Naive thymus-derived CD8-positive, alpha-beta T cell (primary cell): Measurements from ENCODE around the gene ASTN2. TPM values are rescaled to one million over a fixed set of nuclear protein-coding genes. Genes with fewer than 3 reads are reported as not detected.

Source experiments
- ATAC-seq, 2 donors: fragments of 150-1000 bp; cut with Tn5 transposase in 1 of 2; sonication (Bioruptor Pico), chemical (Tn5 transposase) in 1 of 2; 1 replicate in 1 of 2; 2 replicates in 1 of 2; pipeline ENCODE4 v1.10.0; 2021; ENCODE audit warnings: mild to moderate bottlenecking in 2 of 2, moderate library complexity in 2 of 2
- POLR2A ChIA-PET: fragments of 350-600 bp; sonication (Branson Sonifier 250); formaldehyde crosslinking; loops from one replicate; lab custom pipeline; 2021; ENCODE audit warnings: antibody characterized with exemption; lab: Charles Lee
- DNase-seq, 10 donors: peaks; one replicate each; pipeline versions ENCODE4 v3.0.0 to v3.0.0-alpha.2; 2020 to 2022
- H3K27ac Mint-ChIP-seq, 10 donors: one replicate each; pipeline ENCODE4 v1.8.0; 2020 to 2022; ENCODE audit warnings: mild to moderate bottlenecking in 10 of 10, mixed read lengths in 10 of 10, moderate library complexity in 4 of 10, inconsistent platforms in 1 of 10
- H3K27me3 Mint-ChIP-seq, 5 donors: one replicate each; pipeline ENCODE4 v1.8.0; 2021 to 2022; ENCODE audit warnings: mixed read lengths in 5 of 5
- H3K36me3 Mint-ChIP-seq, 3 donors: one replicate each; pipeline ENCODE4 v1.8.0; 2020 to 2022; ENCODE audit warnings: mixed read lengths in 3 of 3, mild to moderate bottlenecking in 2 of 3, inconsistent platforms in 1 of 3
- H3K4me1 Mint-ChIP-seq, 4 donors: one replicate each; pipeline ENCODE4 v1.8.0; 2021 to 2022; ENCODE audit warnings: mixed read lengths in 4 of 4
- H3K4me3 Mint-ChIP-seq, 10 donors: one replicate each; pipeline ENCODE4 v1.8.0; 2020 to 2022; ENCODE audit warnings: mild to moderate bottlenecking in 10 of 10, mixed read lengths in 10 of 10, moderate library complexity in 6 of 10, inconsistent platforms in 1 of 10
- H3K9me3 Mint-ChIP-seq, 9 donors: one replicate each; pipeline ENCODE4 v1.8.0; 2020 to 2022; ENCODE audit warnings: mixed read lengths in 9 of 9, mild to moderate bottlenecking in 3 of 9, inconsistent platforms in 1 of 9, moderate library complexity in 1 of 9
- polyA plus RNA-seq, 3 donors: library from polyadenylated mRNA; unstranded; fragments of 300-500 nt; fragmentation: Illumina TruSeq; gene quantifications; one replicate each; pipeline ENCODE4 v1.2.3, GENCODE V29; 2021
- total RNA-seq, 8 experiments: library from RNA in 2 of 8; stranded (reverse) in 2 of 8; gene quantifications; one replicate each; pipeline ENCODE4 v1.2.3 and lab custom pipeline; 2021 to 2026

Gene ASTN2
- total and polyA plus RNA-seq, 5 experiments from 2014 or later, result 1.2 to 3.8 (median 3.2) TPM

- Mint-ChIP-seq H3K27me3 (peaks cover 0 to 2% (median 0%) of the 10 kb centered on the region in 5 donors), H3K9me3 (peaks cover 0 to 2% (median 0%) of the 10 kb centered on the region in 9 donors), H3K27ac (no peak overlapping the region), H3K4me3 (no peak overlapping the region), H3K36me3 (no peaks in the 10 kb centered on the region), H3K4me1 (no peaks in the 10 kb centered on the region)
- POLR2A ChIA-PET, result no interaction called here
- ATAC-seq (no peak), DNase-seq (no peak)
Observed at GRCh38 chr9:117160254-117160653, 254.6 kb downstream of the ASTN2 start.

GRCh38 chr9:117156771-117157535, 257.9 kb downstream of the ASTN2 start:
- DNase-seq, result no peak

GRCh38 chr9:117156144-117156688, 258.6 kb downstream of the ASTN2 start:
- H3K27me3 Mint-ChIP-seq, result no peaks in the 10 kb centered on the region
- peaks cover 0 to 21% (median 2%) of the 10 kb centered on the region in 9 donors for H3K9me3 Mint-ChIP-seq
- DNase-seq, result no peak
- no peaks in the 10 kb centered on the region for H3K36me3 Mint-ChIP-seq
- no peak overlapping the region for H3K27ac Mint-ChIP-seq
- POLR2A ChIA-PET, result no interaction called here
- no peaks in the 10 kb centered on the region for H3K4me1 Mint-ChIP-seq
- H3K4me3 Mint-ChIP-seq, result no peak overlapping the region
- no peak for ATAC-seq

More at GRCh38 chr9:117156771-117157535, 257.9 kb downstream of the ASTN2 start:
- Mint-ChIP-seq H3K4me3 (no peak overlapping the region), H3K27me3 (no peaks in the 10 kb centered on the region), H3K9me3 (peaks cover 0 to 14% (median 0%) of the 10 kb centered on the region in 9 donors), H3K4me1 (no peaks in the 10 kb centered on the region), H3K36me3 (no peaks in the 10 kb centered on the region), H3K27ac (no peak overlapping the region)
- POLR2A ChIA-PET, result no interaction called here
- no peak for ATAC-seq

GRCh38 chr9:117153021-117153420, 261.8 kb downstream of the ASTN2 start:
- Mint-ChIP-seq H3K4me1 (no peaks in the 10 kb centered on the region), H3K27me3 (no peaks in the 10 kb centered on the region), H3K36me3 (no peaks in the 10 kb centered on the region), H3K4me3 (no peak overlapping the region), H3K9me3 (peaks cover 0 to 24% (median 2%) of the 10 kb centered on the region in 9 donors), H3K27ac (no peak overlapping the region)
- DNase-seq, result no peak
- no peak for ATAC-seq
- POLR2A ChIA-PET, result no interaction called here

- DNase-seq (no peak), ATAC-seq (no peak)
- Mint-ChIP-seq H3K4me1 (no peaks in the 10 kb centered on the region), H3K36me3 (no peaks in the 10 kb centered on the region), H3K4me3 (no peak overlapping the region), H3K27me3 (no peaks in the 10 kb centered on the region), H3K27ac (no peak overlapping the region), H3K9me3 (peaks cover 0 to 24% (median 4%) of the 10 kb centered on the region in 9 donors)
- POLR2A ChIA-PET, result no interaction called here
Observed at GRCh38 chr9:117151716-117152115, 263.1 kb downstream of the ASTN2 start.

- ATAC-seq, result no peak
- no peak overlapping the region for H3K27ac Mint-ChIP-seq
- H3K36me3 Mint-ChIP-seq, result no peaks in the 10 kb centered on the region
- POLR2A ChIA-PET, result no interaction called here
- DNase-seq, result no peak
- no peaks in the 10 kb centered on the region for H3K4me1 Mint-ChIP-seq
- H3K4me3 Mint-ChIP-seq, result no peak overlapping the region
- peaks cover 0 to 24% (median 4%) of the 10 kb centered on the region in 9 donors for H3K9me3 Mint-ChIP-seq
- no peaks in the 10 kb centered on the region for H3K27me3 Mint-ChIP-seq
Observed at GRCh38 chr9:117149996-117150395, 264.9 kb downstream of the ASTN2 start.

GRCh38 chr9:117145811-117146490, 268.9 kb downstream of the ASTN2 start:
- peaks cover 0 to 20% (median 5%) of the 10 kb centered on the region in 9 donors for H3K9me3 Mint-ChIP-seq
- POLR2A ChIA-PET, result no interaction called here
- H3K4me3 Mint-ChIP-seq, result no peak overlapping the region
- H3K27ac Mint-ChIP-seq, result no peak overlapping the region
- no peaks in the 10 kb centered on the region for H3K4me1 Mint-ChIP-seq
- H3K27me3 Mint-ChIP-seq, result peaks cover 0 to 1% (median 0%) of the 10 kb centered on the region in 5 donors
- DNase-seq, result no peak
- ATAC-seq, result no peak
- no peaks in the 10 kb centered on the region for H3K36me3 Mint-ChIP-seq

GRCh38 chr9:117145081-117145480, 269.8 kb downstream of the ASTN2 start:
- Mint-ChIP-seq H3K4me1 (no peaks in the 10 kb centered on the region), H3K27me3 (peaks cover 0 to 4% (median 1%) of the 10 kb centered on the region in 5 donors), H3K27ac (no peak overlapping the region), H3K4me3 (no peak overlapping the region), H3K36me3 (no peaks in the 10 kb centered on the region), H3K9me3 (peaks cover 0 to 20% (median 5%) of the 10 kb centered on the region in 9 donors)
- ATAC-seq (no peak), DNase-seq (no peak)
- POLR2A ChIA-PET, result no interaction called here

- POLR2A ChIA-PET, result no interaction called here
- peaks cover 0 to 22% (median 2%) of the 10 kb centered on the region in 5 donors for H3K27me3 Mint-ChIP-seq
- DNase-seq, result no peak
- no peak for ATAC-seq
- H3K4me1 Mint-ChIP-seq, result no peaks in the 10 kb centered on the region
- H3K27ac Mint-ChIP-seq, result no peak overlapping the region
- H3K4me3 Mint-ChIP-seq, result no peak overlapping the region
- H3K36me3 Mint-ChIP-seq, result no peaks in the 10 kb centered on the region
- H3K9me3 Mint-ChIP-seq, result peaks cover 0 to 13% (median 2%) of the 10 kb centered on the region in 9 donors
Observed at GRCh38 chr9:117138231-117138630, 276.6 kb downstream of the ASTN2 start.

GRCh38 chr9:117136461-117136860, 278.4 kb downstream of the ASTN2 start:
- Mint-ChIP-seq H3K9me3 (peaks cover 0 to 12% (median 2%) of the 10 kb centered on the region in 9 donors), H3K27ac (no peak overlapping the region), H3K27me3 (peaks cover 0 to 22% (median 2%) of the 10 kb centered on the region in 5 donors), H3K4me3 (no peak overlapping the region), H3K4me1 (no peaks in the 10 kb centered on the region), H3K36me3 (no peaks in the 10 kb centered on the region)
- DNase-seq, result no peak
- POLR2A ChIA-PET, result no interaction called here
- no peak for ATAC-seq

GRCh38 chr9:117135501-117136098, 279.3 kb downstream of the ASTN2 start:
- POLR2A ChIA-PET, result no interaction called here
- Mint-ChIP-seq H3K36me3 (no peaks in the 10 kb centered on the region), H3K4me1 (no peaks in the 10 kb centered on the region), H3K9me3 (peaks cover 0 to 12% (median 0%) of the 10 kb centered on the region in 9 donors), H3K27ac (no peak overlapping the region), H3K27me3 (peaks cover 0 to 22% (median 2%) of the 10 kb centered on the region in 5 donors), H3K4me3 (no peak overlapping the region)
- DNase-seq, result no peak
- ATAC-seq, result no peak

GRCh38 chr9:117134826-117135500, 279.9 kb downstream of the ASTN2 start:
- POLR2A ChIA-PET, result no interaction called here
- ATAC-seq (no peak), DNase-seq (no peak)
- H3K27me3 Mint-ChIP-seq, result peaks cover 0 to 17% (median 2%) of the 10 kb centered on the region in 5 donors
- no peaks in the 10 kb centered on the region for H3K4me1 Mint-ChIP-seq
- H3K4me3 Mint-ChIP-seq, result no peak overlapping the region
- H3K9me3 Mint-ChIP-seq, result peaks cover 0 to 12% (median 0%) of the 10 kb centered on the region in 9 donors
- no peaks in the 10 kb centered on the region for H3K36me3 Mint-ChIP-seq
- H3K27ac Mint-ChIP-seq, result no peak overlapping the region
